HCT116 (cell line): Measurements from ENCODE around the gene CDV3.

Experiments
- EZH2 ChIP-seq: fragments of 200-600 bp; sonication (generic); IDR thresholded peaks from 2 replicates; pipeline ENCODE4 v1.6.1; 2017; ENCODE audit warnings: antibody characterized with exemption, mixed run types
- JUND ChIP-seq: IDR thresholded peaks from 2 replicates; pipeline ENCODE4 v1.6.1; 2012
- POLR2A ChIP-seq: IDR thresholded peaks from 2 replicates; pipeline ENCODE4 v1.7.0; 2011; ENCODE audit warnings: borderline replicate concordance; ENCODE audit not compliant: insufficient read depth, insufficient read length; ENCODE audit errors: extremely low read depth
- TCF7L2 ChIP-seq: IDR thresholded peaks from 2 replicates; pipeline ENCODE4 v1.7.0; 2011; ENCODE audit warnings: borderline replicate concordance, inconsistent platforms; ENCODE audit not compliant: insufficient read depth, insufficient read length; ENCODE audit errors: extremely low read depth
- TF ChIP-seq, protein P1 (sequence below), 3 experiments: fragments of 200-600 bp in 1 of 3; sonication (generic) in 1 of 3; IDR thresholded peaks in 2 of 3; conservative IDR thresholded peaks in 1 of 3; 2 replicates each; pipeline ENCODE4 v1.5.1; 2012 to 2017; ENCODE audit warnings: low read depth in 2 of 3, low read length in 2 of 3, antibody characterized with exemption in 1 of 3, borderline replicate concordance in 1 of 3, control low read depth in 1 of 3, mild to moderate bottlenecking in 1 of 3, mixed read lengths in 1 of 3, mixed run types in 1 of 3, moderate library complexity in 1 of 3; ENCODE audit not compliant: insufficient read depth in 1 of 3
- TF ChIP-seq, protein P2 (sequence below): IDR thresholded peaks from 2 replicates; pipeline ENCODE4 v1.6.1; 2012

DNA sequence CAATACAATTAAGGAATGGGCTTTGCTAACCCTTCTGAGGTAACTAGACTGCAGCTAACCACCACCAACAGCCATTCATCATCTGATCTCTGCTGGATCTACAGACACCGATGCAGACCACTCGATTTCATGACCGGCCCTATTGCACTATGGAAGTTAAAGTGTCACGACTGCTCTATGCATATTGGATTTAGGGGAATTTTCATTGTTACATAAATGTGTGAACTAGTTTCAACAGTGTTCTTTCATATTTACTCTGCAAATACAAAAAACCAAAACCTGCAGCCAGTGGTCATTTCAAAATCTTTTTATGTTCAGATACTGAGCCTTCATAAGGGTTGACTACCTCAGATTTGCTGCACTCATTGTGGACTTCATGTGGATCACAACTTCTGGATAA is 14.5 kb downstream of the CDV3 start:
- TF ChIP-seq, protein P1, sequence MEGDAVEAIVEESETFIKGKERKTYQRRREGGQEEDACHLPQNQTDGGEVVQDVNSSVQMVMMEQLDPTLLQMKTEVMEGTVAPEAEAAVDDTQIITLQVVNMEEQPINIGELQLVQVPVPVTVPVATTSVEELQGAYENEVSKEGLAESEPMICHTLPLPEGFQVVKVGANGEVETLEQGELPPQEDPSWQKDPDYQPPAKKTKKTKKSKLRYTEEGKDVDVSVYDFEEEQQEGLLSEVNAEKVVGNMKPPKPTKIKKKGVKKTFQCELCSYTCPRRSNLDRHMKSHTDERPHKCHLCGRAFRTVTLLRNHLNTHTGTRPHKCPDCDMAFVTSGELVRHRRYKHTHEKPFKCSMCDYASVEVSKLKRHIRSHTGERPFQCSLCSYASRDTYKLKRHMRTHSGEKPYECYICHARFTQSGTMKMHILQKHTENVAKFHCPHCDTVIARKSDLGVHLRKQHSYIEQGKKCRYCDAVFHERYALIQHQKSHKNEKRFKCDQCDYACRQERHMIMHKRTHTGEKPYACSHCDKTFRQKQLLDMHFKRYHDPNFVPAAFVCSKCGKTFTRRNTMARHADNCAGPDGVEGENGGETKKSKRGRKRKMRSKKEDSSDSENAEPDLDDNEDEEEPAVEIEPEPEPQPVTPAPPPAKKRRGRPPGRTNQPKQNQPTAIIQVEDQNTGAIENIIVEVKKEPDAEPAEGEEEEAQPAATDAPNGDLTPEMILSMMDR (IDR thresholded peaks at IDR 0.05 in 2 of 3, conservative IDR thresholded peaks at IDR 0.05 in 1 of 3; ENCODE audit: borderline replicate concordance in 1 of 3, insufficient read depth in 1 of 3, low read depth in 2 of 3, low read length in 2 of 3): no peak
- TF ChIP-seq, protein P2, sequence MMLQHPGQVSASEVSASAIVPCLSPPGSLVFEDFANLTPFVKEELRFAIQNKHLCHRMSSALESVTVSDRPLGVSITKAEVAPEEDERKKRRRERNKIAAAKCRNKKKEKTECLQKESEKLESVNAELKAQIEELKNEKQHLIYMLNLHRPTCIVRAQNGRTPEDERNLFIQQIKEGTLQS: no peak
- TF ChIP-seq TCF7L2 (no peak), POLR2A (no peak), EZH2 (no peak), JUND (no peak)
